NCI-H748 treated with DMSO at 0.1 percent for 48 hours (cell line): Measurements from ENCODE around the gene COL23A1.

Experiments
- DNase-seq: peaks from one replicate; lab custom pipeline; 2025; lab: John Stamatoyannopoulos, UW

Gene COL23A1

DNA sequence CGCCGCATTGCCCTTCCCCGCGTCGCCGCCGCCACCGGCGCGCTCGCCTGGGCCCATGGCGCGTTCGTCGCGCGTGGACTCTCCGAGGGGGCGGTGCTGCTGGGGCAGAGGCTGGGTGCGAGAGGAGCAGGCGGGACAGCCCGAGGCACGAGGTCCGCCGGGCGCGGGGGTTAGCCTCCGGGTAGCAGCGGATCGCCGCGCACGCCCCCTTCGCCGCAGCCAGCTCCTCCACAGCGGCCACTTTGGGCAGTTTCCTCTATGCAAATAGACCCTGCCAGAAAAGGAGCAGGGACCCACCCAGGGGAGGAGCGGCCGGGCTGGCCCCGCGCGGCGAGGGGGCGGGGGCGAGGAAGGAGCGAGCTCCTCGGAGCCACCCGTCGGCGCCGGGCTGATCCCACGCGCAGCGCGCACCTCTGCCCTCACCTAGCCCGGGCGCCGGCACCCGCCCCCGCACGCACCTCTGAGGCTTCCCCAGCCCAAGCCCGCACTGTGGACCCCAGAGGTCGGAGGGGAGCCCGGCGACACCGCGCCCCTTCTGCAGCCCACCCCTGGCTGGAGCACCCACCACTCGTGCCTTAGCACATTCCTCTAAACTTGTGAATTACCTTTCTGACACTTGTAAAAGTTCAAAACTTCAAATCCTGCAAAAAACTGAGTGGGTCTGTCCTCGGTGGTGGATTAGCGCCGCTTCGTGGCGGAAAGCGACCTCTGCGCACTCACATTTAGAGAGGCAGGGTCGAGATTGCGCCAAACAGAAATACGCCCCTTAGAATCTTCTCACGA lies at the start of gene COL23A1:
COL23A1 (minus strand) TSS at position 253 of the 783 bp plus-strand sequence.
- DNase-seq = peak; percentile 35

DNA sequence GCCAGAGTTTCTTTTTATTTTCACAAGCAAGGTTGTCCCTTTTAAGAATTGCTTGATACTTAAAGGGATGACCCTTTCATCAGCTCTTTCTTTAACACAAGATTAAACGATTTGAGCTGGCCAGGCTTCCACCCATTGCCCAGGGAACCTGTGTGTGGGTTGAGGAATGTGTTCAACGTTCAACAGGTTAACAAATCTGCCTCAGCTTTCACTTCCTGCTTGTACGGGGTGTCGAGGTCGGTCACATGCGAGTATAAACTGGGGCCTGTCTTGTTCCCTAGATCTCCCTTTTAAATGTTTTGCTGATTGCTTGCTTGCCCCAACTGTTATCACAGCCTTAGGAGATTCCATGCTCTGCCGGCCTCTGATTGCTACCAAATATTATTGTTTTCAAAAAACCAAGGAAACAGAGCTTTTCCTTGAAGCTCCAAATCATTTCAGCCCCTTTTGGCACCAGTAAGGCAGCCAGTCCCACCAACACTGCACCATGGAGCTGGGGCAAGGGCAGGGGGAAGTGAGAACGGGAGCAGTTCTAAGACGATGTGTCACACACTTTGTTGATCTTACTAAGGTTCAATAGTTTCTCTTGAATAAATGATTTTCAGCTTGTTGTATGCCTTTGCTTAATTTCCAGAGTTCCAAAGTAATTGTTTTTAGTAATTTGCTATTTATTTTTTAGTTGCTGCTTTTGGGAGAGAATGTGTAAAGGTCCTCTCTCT lies 47.3 kb upstream of the COL23A1 start:
- no peak for DNase-seq

DNA sequence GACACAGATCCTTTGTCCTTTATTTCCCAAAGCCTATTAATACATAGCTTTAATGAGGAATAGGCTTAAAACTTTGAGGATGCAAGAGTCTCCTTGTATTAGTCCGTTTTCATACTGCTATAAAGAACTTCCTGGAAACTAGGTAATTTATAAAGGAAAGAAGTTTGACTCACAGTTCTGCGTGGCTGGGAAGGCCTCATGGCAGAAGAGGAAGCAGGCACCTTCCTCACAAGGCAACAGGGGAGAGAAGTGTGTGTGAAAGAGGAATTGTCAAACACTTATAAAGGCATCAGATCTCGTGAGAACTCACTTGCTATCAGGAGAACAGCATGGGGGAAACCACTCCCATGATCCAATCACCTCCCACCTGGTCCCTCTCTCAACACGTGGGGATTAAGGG lies 42.1 kb upstream of the COL23A1 start:
- DNase-seq = no peak

DNA sequence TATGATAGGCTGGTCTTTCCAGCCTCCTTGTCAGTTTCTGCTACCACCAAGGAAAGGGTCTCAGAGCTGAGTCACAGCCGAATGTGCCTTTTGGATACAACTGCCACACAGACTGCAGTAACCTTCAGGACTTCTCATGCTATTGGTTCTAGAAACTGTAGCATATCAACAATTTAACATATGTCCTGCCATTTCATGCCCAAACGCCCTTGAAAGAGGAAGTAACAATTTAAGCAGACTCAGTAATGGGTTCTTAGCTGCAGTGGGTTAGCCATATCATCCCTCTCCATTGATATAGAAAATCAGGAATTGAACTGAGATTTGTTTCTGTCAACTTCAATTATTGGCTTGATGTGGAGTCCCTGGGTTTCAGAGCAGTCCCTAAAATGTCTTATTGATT lies 40.8 kb upstream of the COL23A1 start:
- no peak for DNase-seq

DNA sequence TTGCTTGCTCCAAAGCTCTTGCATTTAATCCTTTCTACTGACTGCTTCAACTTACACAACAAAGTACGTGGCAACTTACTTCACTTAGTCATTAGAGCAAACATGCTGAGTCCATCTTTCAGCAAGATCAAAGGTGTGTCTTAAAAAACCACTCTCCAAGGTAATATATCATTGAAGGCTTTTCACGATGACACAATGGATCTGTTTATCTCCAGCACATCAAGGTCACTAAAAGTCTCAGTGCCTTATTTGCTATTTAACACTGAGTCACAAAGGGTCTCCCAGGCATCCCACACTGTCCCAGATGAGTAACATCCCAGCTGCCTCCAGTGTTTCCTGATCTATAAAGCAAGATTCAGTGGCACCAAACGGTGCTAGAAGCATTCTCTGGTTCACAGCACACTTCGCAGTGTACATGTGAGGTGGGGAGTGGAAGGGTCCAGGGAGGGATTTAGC lies 40.3 kb upstream of the COL23A1 start:
- no peak for DNase-seq

GRCh38 chr5:178627259-178627598 lies 37.0 kb upstream of the COL23A1 start:
- DNase-seq = peak; percentile 56

DNA sequence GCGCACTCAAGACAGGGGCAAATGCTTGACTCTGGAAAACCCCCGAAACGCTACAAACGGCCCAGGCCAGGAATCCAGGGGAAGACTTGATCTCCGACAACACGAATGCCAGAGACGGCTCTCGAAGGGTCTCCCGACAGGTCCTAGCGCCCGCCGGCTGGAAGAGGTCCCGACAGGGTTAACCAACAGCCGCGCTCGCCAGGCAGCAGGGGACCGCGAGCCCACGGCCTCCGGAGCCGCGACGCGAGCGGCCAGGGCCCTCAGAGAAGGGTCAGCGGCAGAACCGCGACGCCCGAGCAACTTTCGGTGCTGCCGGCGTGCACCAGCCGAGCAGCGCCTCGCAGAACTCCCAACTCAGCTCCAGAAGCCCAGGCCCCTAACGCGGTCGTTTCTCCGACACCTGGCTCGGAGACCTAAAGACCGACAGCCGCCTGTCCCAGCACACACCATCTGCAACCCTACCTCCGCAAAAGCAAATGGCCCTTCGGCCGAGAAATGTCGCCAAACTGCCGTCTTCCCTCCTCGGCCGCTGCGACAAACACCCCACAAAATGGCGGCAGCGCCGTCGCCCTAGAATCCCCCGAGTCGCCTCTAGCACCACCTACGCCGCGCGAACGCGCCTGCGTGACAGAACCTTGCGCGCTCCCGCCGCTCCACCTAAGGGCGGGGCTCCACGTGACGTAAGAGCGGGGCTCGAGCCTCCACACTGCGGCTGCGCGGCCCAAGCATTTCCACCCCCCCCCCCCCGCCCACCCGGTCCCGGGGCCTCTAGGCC lies 36.5 kb upstream of the COL23A1 start, which contains the start of gene CLK4:
CLK4 (minus strand) TSS at position 567 of the 775 bp plus-strand sequence. CDS start 3,634 bp downstream, outside the sequence.
- peak; percentile 78 for DNase-seq

- no peak for DNase-seq
Measured at GRCh38 chr5:178625679-178626483, 35.7 kb upstream of the COL23A1 start.

GRCh38 chr5:178624631-178625546 lies 34.7 kb upstream of the COL23A1 start:
- no peak for DNase-seq

GRCh38 chr5:178622679-178623247 lies 32.6 kb upstream of the COL23A1 start:
- no peak for DNase-seq

- DNase-seq = no peak
Measured at GRCh38 chr5:178619390-178619789, 29.2 kb upstream of the COL23A1 start.

- no peak for DNase-seq
Measured at GRCh38 chr5:178612299-178612698, 22.1 kb upstream of the COL23A1 start.

DNA sequence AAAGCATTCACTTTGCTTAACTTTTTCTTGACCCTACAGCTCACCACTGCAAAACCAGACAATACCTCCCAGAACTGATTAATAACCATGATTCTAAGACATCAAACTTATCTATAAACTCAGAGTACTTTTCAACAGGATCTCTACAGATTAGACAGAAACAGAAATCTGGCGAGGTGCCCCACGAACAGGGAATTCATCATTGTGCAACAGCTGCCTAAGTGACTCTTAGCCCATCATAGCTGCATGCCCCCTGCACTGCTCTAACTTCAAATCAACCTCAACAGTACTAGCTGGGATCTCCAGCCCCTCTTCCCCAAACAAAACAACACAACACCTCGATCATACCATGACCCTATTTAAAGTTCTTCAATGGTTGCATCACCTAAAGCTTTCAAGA lies 16.1 kb upstream of the COL23A1 start:
- DNase-seq = no peak

GRCh38 chr5:178605788-178606187 lies 15.6 kb upstream of the COL23A1 start:
- DNase-seq = no peak

DNA sequence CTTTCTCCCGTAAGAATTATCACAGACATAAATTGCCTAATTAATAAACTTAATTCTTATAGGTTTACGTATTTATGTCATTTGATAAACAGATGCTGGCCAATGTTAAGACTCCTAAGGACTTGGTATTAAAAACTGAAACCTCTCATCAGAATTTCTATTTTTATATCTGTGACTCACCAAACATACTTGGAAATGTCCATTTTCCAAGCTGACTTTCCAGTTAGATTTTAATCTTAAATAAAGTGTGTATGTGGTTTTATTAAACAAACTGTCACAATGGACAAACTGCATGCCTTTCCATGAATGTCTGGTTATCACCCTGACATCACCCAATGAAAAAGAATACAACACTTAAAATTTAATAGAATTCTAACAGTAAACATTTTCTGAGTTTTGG lies 12.6 kb upstream of the COL23A1 start:
- no peak for DNase-seq

DNA sequence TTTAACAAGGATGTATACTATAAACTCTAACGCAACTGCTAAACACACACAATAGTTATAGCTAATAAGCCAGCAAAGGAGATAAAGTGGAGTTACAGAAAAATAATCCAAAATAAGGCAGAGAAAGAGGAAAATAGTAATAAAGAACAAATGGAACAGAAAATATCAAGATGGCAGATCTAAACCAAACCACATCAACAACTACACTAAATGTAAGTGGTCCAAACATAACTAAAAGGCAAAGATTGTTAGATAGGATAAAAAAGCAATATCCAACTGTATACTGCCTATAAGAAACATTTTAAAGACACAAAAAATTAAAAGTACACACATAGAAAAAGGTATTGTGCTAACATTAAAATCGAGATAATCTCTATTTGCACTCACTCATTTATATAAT lies 5.6 kb upstream of the COL23A1 start:
- no peak for DNase-seq

DNA sequence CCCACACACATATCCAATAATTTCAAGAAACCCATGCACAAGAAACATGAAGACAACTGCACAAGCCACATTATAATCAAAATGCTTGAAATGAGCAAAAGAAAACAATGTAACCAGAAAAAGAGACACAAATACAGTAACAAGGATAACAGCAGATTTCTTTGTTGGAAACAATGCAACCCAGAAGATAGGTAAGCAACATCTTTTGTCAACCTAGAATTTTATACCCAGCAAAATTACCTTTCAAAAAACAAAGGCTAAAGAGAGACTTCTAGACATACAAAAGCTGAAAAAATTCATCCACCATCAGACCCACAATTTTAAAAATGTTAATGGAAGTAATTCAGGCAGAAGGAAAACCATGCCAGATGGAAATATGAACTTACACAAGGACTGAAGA lies 5.0 kb upstream of the COL23A1 start:
- DNase-seq = no peak

DNA sequence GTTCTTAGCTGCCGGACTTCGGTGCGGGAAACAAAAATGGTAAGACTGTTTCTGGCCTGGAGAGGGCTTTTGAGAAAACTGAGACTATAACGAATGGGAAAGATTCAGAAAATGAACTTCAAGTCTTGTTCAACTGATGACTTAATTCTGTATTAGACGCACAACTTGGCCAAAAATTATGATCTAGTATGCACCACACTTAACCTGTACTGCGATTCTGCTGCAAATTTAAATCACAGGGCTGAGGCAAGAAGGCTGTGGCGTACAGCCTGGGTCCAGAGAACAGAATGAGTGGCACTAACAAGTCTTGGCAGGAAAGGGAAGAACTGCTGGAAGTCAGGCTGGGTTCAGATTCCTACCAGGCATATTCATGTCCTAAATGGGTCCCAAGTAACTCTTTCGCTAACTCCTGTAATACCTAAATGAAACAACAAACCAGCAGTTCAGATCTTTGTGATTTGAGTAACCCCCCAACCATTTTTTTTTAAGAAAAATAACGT lies 781 bp upstream of the COL23A1 start:
- no peak for DNase-seq

- DNase-seq = peak; percentile 28
Measured at GRCh38 chr5:178589180-178590140, 733 bp downstream of the COL23A1 start.
